ENCODE measurements around the gene TMEM127.
"Not testable (repeated sequence)": the region's sequence is repeated elsewhere in the genome, so short reads cannot be mapped to it uniquely, and the experiment has no call there.

Gene TMEM127

GRCh38 chr2:96265840-96266679, at the start of gene TMEM127, which contains the start of gene CIAO1:
Gene TMEM127 (minus strand): TSS chr2:96265997. CDS start chr2:96265381, 616 bp downstream.
Gene CIAO1 (plus strand): TSS chr2:96266225. CDS start chr2:96266351, 126 bp downstream.
- DNase-seq = peak; percentile 96 to 98

GRCh38 chr2:96315005-96315399, 49.2 kb upstream of the TMEM127 start:
- DNase-seq = no peak

GRCh38 chr2:96308248-96308647, 42.5 kb upstream of the TMEM127 start:
- peak in 1 of 2 experiments; percentile 10 for DNase-seq

GRCh38 chr2:96306370-96306769, 40.6 kb upstream of the TMEM127 start:
- no peak for DNase-seq

GRCh38 chr2:96305979-96306308, 40.1 kb upstream of the TMEM127 start:
- no peak for DNase-seq

GRCh38 chr2:96305091-96305978, 39.5 kb upstream of the TMEM127 start, which contains the start of gene SNRNP200:
Gene SNRNP200 (minus strand): TSS chr2:96305546. CDS start chr2:96305437, 109 bp downstream.
- DNase-seq = peak; percentile 87 to 88

- no peak for DNase-seq
Observed at GRCh38 chr2:96304606-96305005, 38.8 kb upstream of the TMEM127 start.

- no peak for DNase-seq
Observed at GRCh38 chr2:96301865-96302264, 36.1 kb upstream of the TMEM127 start.

GRCh38 chr2:96296925-96297324, 31.1 kb upstream of the TMEM127 start:
- DNase-seq = no peak

- DNase-seq = not testable (repeated sequence)
Observed at GRCh38 chr2:96294271-96294670, 28.5 kb upstream of the TMEM127 start.

GRCh38 chr2:96291751-96292150, 26.0 kb upstream of the TMEM127 start:
- no peak for DNase-seq

GRCh38 chr2:96287273-96287856, 21.6 kb upstream of the TMEM127 start:
- no peak for DNase-seq

- DNase-seq = no peak
Observed at GRCh38 chr2:96276787-96277499, 11.1 kb upstream of the TMEM127 start.

GRCh38 chr2:96274355-96275056, 8.7 kb upstream of the TMEM127 start:
- DNase-seq = no peak

- DNase-seq = no peak
Observed at GRCh38 chr2:96273763-96274162, 8.0 kb upstream of the TMEM127 start.

GRCh38 chr2:96271995-96272394, 6.2 kb upstream of the TMEM127 start:
- no peak for DNase-seq

GRCh38 chr2:96267159-96267971, 1.6 kb upstream of the TMEM127 start:
- peak; percentile 12 to 54 for DNase-seq

GRCh38 chr2:96265349-96265839, 403 bp downstream of the TMEM127 start:
- peak in 1 of 2 experiments; percentile 41 for DNase-seq

- peak in 1 of 2 experiments; percentile 41 for DNase-seq
Observed at GRCh38 chr2:96264656-96265348, 995 bp downstream of the TMEM127 start.

- no peak for DNase-seq
Observed at GRCh38 chr2:96264086-96264485, 1.7 kb downstream of the TMEM127 start.

Data from NCI-H2081 (cell line).